H1 (cell line): ENCODE results near the gene CTLA4.

Experiments
- ATF2 ChIP-seq: IDR thresholded peaks from 2 replicates; pipeline ENCODE4 v1.6.1; 2012; ENCODE audit warnings: low read length, inconsistent platforms
- CTCF ChIP-seq, 3 experiments: IDR thresholded peaks; 1 replicate in 2 of 3; 2 replicates in 1 of 3; pipeline versions ENCODE4 v1.5.1 to v1.6.1; 2011; ENCODE audit warnings: low read length in 3 of 3, mild to moderate bottlenecking in 3 of 3, inconsistent platforms in 2 of 3, low read depth in 1 of 3, moderate library complexity in 1 of 3; ENCODE audit not compliant: insufficient read depth in 1 of 3; ENCODE audit errors: control extremely low read depth in 1 of 3
- E2F6 ChIP-seq: IDR thresholded peaks from 2 replicates; pipeline ENCODE4 v1.6.1; 2012; ENCODE audit warnings: inconsistent platforms
- EGR1 ChIP-seq: IDR thresholded peaks from 2 replicates; pipeline ENCODE4 v1.6.1; 2011; ENCODE audit warnings: low read depth, low read length, borderline replicate concordance
- EP300 ChIP-seq, 2 experiments: IDR thresholded peaks; 1 replicate in 1 of 2; 2 replicates in 1 of 2; pipeline ENCODE4 v1.6.1; 2011 to 2012; ENCODE audit warnings: low read depth in 2 of 2, low read length in 2 of 2, mild to moderate bottlenecking in 2 of 2, borderline replicate concordance in 1 of 2, inconsistent platforms in 1 of 2, moderate library complexity in 1 of 2
- POLR2A ChIP-seq, 2 experiments: IDR thresholded peaks; 1 replicate in 1 of 2; 2 replicates in 1 of 2; pipeline ENCODE4 v1.6.1; 2011; ENCODE audit warnings: low read depth in 2 of 2, low read length in 2 of 2, mild to moderate bottlenecking in 2 of 2; ENCODE audit errors: control extremely low read depth in 1 of 2
- RAD21 ChIP-seq, 2 experiments: IDR thresholded peaks in 1 of 2; conservative IDR thresholded peaks in 1 of 2; 2 replicates each; pipeline ENCODE4 v1.6.1; 2011; ENCODE audit warnings: low read depth in 2 of 2, low read length in 2 of 2, improper control_type of control experiment in 1 of 2, inconsistent platforms in 1 of 2, mild to moderate bottlenecking in 1 of 2, moderate library complexity in 1 of 2
- SAP30 ChIP-seq: fragments of 300-600 bp; sonication (generic); IDR thresholded peaks from 2 replicates; pipeline ENCODE4 v1.7.1; 2012; ENCODE audit warnings: low read length, moderate library complexity, mild to moderate bottlenecking, inconsistent platforms; ENCODE audit not compliant: insufficient read depth, insufficient replicate concordance
- TAF7 ChIP-seq: optimal IDR thresholded peaks from 2 replicates; pipeline ENCODE3; 2011; ENCODE audit warnings: low read depth, mild to moderate bottlenecking, inconsistent platforms, low read length, moderate library complexity, borderline replicate concordance
- TEAD4 ChIP-seq: IDR thresholded peaks from 2 replicates; pipeline ENCODE4 v1.6.1; 2012; ENCODE audit warnings: low read depth, low read length, inconsistent platforms, mixed read lengths
- USF2 ChIP-seq: IDR thresholded peaks from 2 replicates; pipeline ENCODE4 v1.6.1; 2011; ENCODE audit warnings: low read length, improper control_type of control experiment
- YY1 ChIP-seq: IDR thresholded peaks from 2 replicates; pipeline ENCODE4 v1.6.1; 2011; ENCODE audit warnings: low read depth, mild to moderate bottlenecking, low read length

GRCh38 chr2:203867561-203868200, at the start of gene CTLA4:
- TF ChIP-seq POLR2A (IDR thresholded peaks at IDR 0.05; ENCODE audit: control extremely low read depth in 1 of 2, low read depth in 2 of 2, low read length in 2 of 2) (no peak), EP300 (IDR thresholded peaks at IDR 0.05; ENCODE audit: borderline replicate concordance in 1 of 2, low read depth in 2 of 2, low read length in 2 of 2) (no peak), YY1 (no peak), CTCF (IDR thresholded peaks at IDR 0.05; ENCODE audit: control extremely low read depth in 1 of 3, insufficient read depth in 1 of 3, low read depth in 1 of 3, low read length in 3 of 3) (no peak), RAD21 (IDR thresholded peaks at IDR 0.05 in 1 of 2, conservative IDR thresholded peaks at IDR 0.05 in 1 of 2; ENCODE audit: low read depth in 2 of 2, low read length in 2 of 2) (no peak), TAF7 (no peak), TEAD4 (no peak), SAP30 (no peak), USF2 (no peak), EGR1 (no peak), ATF2 (no peak), E2F6 (no peak)
